Measurements from ENCODE around the gene MGMT. TPM values are rescaled to one million over a fixed set of nuclear protein-coding genes. Genes with fewer than 3 reads are reported as not detected.
"Not testable (repeated sequence)": the region's sequence is repeated elsewhere in the genome, so short reads cannot be mapped to it uniquely, and the experiment has no call there.

MGMT gene
- total RNA-seq, 3 donors from 2014 or later: 15.4 to 17.5 (median 16.3) TPM

- H3K4me1 ChIP-seq (ENCODE audit: low read depth): no peaks in the 10 kb centered on the region
- intact Hi-C loops (cut with DNase I, micrococcal nuclease): no loop called here
- no peaks in the 10 kb centered on the region for H3K36me3 ChIP-seq (ENCODE audit: low read depth)
- ATAC-seq (no peak), DNase-seq (no peak)
- no peak overlapping the region for H3K4me3 ChIP-seq
- TF ChIP-seq CTCF (IDR thresholded peaks at IDR 0.05): no peak
- no peaks in the 10 kb centered on the region for H3K9me3 ChIP-seq
These were observed 42.1 kb upstream of the MGMT start for GRCh38 chr10:129424978-129425377.

GRCh38 chr10:129426606-129427005 is 40.4 kb upstream of the MGMT start:
- intact Hi-C loops (cut with DNase I, micrococcal nuclease): no loop called here
- H3K4me1 ChIP-seq (ENCODE audit: low read depth): no peaks in the 10 kb centered on the region
- no peaks in the 10 kb centered on the region for H3K36me3 ChIP-seq (ENCODE audit: low read depth)
- DNase-seq: no peak
- no peak for TF ChIP-seq CTCF (IDR thresholded peaks at IDR 0.05)
- no peak overlapping the region for H3K4me3 ChIP-seq
- no peaks in the 10 kb centered on the region for H3K9me3 ChIP-seq
- ATAC-seq: no peak

GRCh38 chr10:129433266-129433665 is 33.8 kb upstream of the MGMT start:
- no peak for TF ChIP-seq CTCF (IDR thresholded peaks at IDR 0.05)
- DNase-seq (no peak), ATAC-seq (no peak)
- Histone ChIP-seq H3K9me3 (no peaks in the 10 kb centered on the region), H3K36me3 (ENCODE audit: low read depth) (no peaks in the 10 kb centered on the region), H3K4me3 (no peak overlapping the region), H3K4me1 (ENCODE audit: low read depth) (no peaks in the 10 kb centered on the region)
- intact Hi-C loops (cut with DNase I, micrococcal nuclease): no loop called here

GRCh38 chr10:129435724-129436123 is 31.3 kb upstream of the MGMT start:
- ATAC-seq; H3K36me3 ChIP-seq (ENCODE audit: low read depth); H3K9me3 ChIP-seq; DNase-seq; intact Hi-C loops (cut with DNase I, micrococcal nuclease); H3K4me1 ChIP-seq (ENCODE audit: low read depth); H3K4me3 ChIP-seq: not testable (repeated sequence)

- Histone ChIP-seq H3K9me3 (no peaks in the 10 kb centered on the region), H3K4me3 (no peak overlapping the region), H3K4me1 (ENCODE audit: low read depth) (no peaks in the 10 kb centered on the region), H3K36me3 (ENCODE audit: low read depth) (no peaks in the 10 kb centered on the region)
- no peak for DNase-seq
- no peak for ATAC-seq
- no peak for TF ChIP-seq CTCF (IDR thresholded peaks at IDR 0.05)
- intact Hi-C loops (cut with DNase I, micrococcal nuclease): no loop called here
These were observed 29.0 kb upstream of the MGMT start for GRCh38 chr10:129438024-129438423.

GRCh38 chr10:129440247-129440646 is 26.8 kb upstream of the MGMT start:
- no peak for TF ChIP-seq CTCF (IDR thresholded peaks at IDR 0.05)
- ATAC-seq (no peak), DNase-seq (no peak)
- H3K4me3 ChIP-seq: no peak overlapping the region
- H3K4me1 ChIP-seq (ENCODE audit: low read depth): no peaks in the 10 kb centered on the region
- no peaks in the 10 kb centered on the region for H3K9me3 ChIP-seq
- no peaks in the 10 kb centered on the region for H3K36me3 ChIP-seq (ENCODE audit: low read depth)
- intact Hi-C loops (cut with DNase I, micrococcal nuclease): no loop called here

Data from mucosa of descending colon (tissue), 3 donors.